Osteocyte (in vitro differentiated cells): ENCODE data around the gene GMPS. TPM values are rescaled to one million over a fixed set of nuclear protein-coding genes. Genes with fewer than 3 reads are reported as not detected.
A peak's percentile ranks its signal among the peaks of the same experiment; 100 is the strongest.
"Not testable (repeated sequence)": the region's sequence is repeated elsewhere in the genome, so short reads cannot be mapped to it uniquely, and the experiment has no call there.

Source experiments
- DNase-seq: peaks from one replicate; pipeline ENCODE4 v3.0.0; 2021; ENCODE audit warnings: mixed read lengths; ENCODE audit not compliant: unreplicated experiment; ENCODE audit errors: extremely low spot score
- H3K27ac Mint-ChIP-seq: one replicate; pipeline ENCODE4 v1.8.0; 2021; ENCODE audit warnings: mild to moderate bottlenecking, mixed read lengths; ENCODE audit not compliant: unreplicated experiment
- H3K27me3 Mint-ChIP-seq: one replicate; pipeline ENCODE4 v1.8.0; 2021; ENCODE audit warnings: mixed read lengths; ENCODE audit not compliant: unreplicated experiment
- H3K36me3 Mint-ChIP-seq: one replicate; pipeline ENCODE4 v1.8.0; 2021; ENCODE audit warnings: mixed read lengths; ENCODE audit not compliant: unreplicated experiment
- H3K4me1 Mint-ChIP-seq: one replicate; pipeline ENCODE4 v1.8.0; 2021; ENCODE audit warnings: mixed read lengths; ENCODE audit not compliant: unreplicated experiment
- H3K4me3 Mint-ChIP-seq: one replicate; pipeline ENCODE4 v1.8.0; 2021; ENCODE audit warnings: mild to moderate bottlenecking, moderate library complexity, mixed read lengths; ENCODE audit not compliant: unreplicated experiment
- H3K9me3 Mint-ChIP-seq: one replicate; pipeline ENCODE4 v1.8.0; 2021; ENCODE audit warnings: mixed read lengths; ENCODE audit not compliant: unreplicated experiment
- CTCF ChIP-seq: fragments of 200-600 bp; sonication (generic); IDR thresholded peaks from 2 replicates; pipeline ENCODE4 v1.5.0; 2021; ENCODE audit warnings: antibody characterized with exemption, mild to moderate bottlenecking, moderate library complexity
- total RNA-seq: library from RNA; stranded (reverse); gene quantifications from 2 replicates; pipeline ENCODE4 v1.2.1, GENCODE V29; 2021

The GMPS gene
- total RNA-seq, 1 donor from 2014 or later = 60.8 TPM

- Mint-ChIP-seq H3K4me1 (peaks cover 45% of the 10 kb centered on the region), H3K36me3 (peaks cover 4% of the 10 kb centered on the region), H3K27ac (no peak overlapping the region), H3K27me3 (no peaks in the 10 kb centered on the region), H3K4me3 (no peak overlapping the region), H3K9me3 (no peaks in the 10 kb centered on the region)
- TF ChIP-seq CTCF = no peak
- DNase-seq = no peak
These were observed 22.5 kb upstream of the GMPS start for GRCh38 chr3:155847993-155848392.

- not testable (repeated sequence) for H3K36me3 Mint-ChIP-seq, H3K9me3 Mint-ChIP-seq, H3K27ac Mint-ChIP-seq, H3K4me3 Mint-ChIP-seq, DNase-seq, H3K27me3 Mint-ChIP-seq
- peaks cover 49% of the 10 kb centered on the region for H3K4me1 Mint-ChIP-seq
These were observed 21.0 kb upstream of the GMPS start for GRCh38 chr3:155849404-155849803.

- Mint-ChIP-seq H3K4me1 (peaks cover 44% of the 10 kb centered on the region), H3K27ac (peak overlapping the region; percentile 40), H3K27me3 (peaks cover 2% of the 10 kb centered on the region), H3K36me3 (peaks cover 7% of the 10 kb centered on the region), H3K9me3 (peaks cover 4% of the 10 kb centered on the region), H3K4me3 (peak overlapping the region; percentile 96)
- TF ChIP-seq CTCF = no peak
- no peak for DNase-seq
These were observed 18.1 kb upstream of the GMPS start for GRCh38 chr3:155852341-155852740.

- Mint-ChIP-seq H3K36me3 (peaks cover 3% of the 10 kb centered on the region), H3K9me3 (peaks cover 4% of the 10 kb centered on the region), H3K27ac (peak overlapping the region; percentile 98), H3K27me3 (peaks cover 3% of the 10 kb centered on the region), H3K4me1 (peaks cover 36% of the 10 kb centered on the region), H3K4me3 (peak overlapping the region; percentile 96)
- DNase-seq = peak; percentile 83
- no peak for TF ChIP-seq CTCF
These were observed 17.0 kb upstream of the GMPS start for GRCh38 chr3:155853214-155854140.

GRCh38 chr3:155854141-155854940 is 16.1 kb upstream of the GMPS start, which contains the start of gene SLC33A1:
TSS of gene SLC33A1 (minus strand) at chr3:155854427. CDS start at chr3:155853997, 430 bp downstream.
- no peak for TF ChIP-seq CTCF
- Mint-ChIP-seq H3K27me3 (peaks cover 3% of the 10 kb centered on the region), H3K36me3 (peaks cover 3% of the 10 kb centered on the region), H3K4me3 (peak within 1 kb of the TSS; percentile 96), H3K27ac (peak within 1 kb of the TSS; percentile 98), H3K4me1 (peaks cover 33% of the 10 kb centered on the region), H3K9me3 (peaks cover 4% of the 10 kb centered on the region)
- peak; percentile 99 for DNase-seq
